H9 (cell line): Measurements from ENCODE around the gene C16orf90. TPM values are rescaled to one million over a fixed set of nuclear protein-coding genes. Genes with fewer than 3 reads are reported as not detected.
A peak's percentile ranks its signal among the peaks of the same experiment; 100 is the strongest.

Experiments used
- DNase-seq: peaks from one replicate; pipeline ENCODE4 v3.0.0-alpha.2; 2017
- H2AFZ ChIP-seq: one replicate; pipeline ENCODE4 v1.6.1; 2013; ENCODE audit warnings: mild to moderate bottlenecking, low read length, control low read depth, moderate library complexity
- H2AK5ac ChIP-seq: 2 replicates; pipeline ENCODE4 v1.6.1; 2013; ENCODE audit warnings: low read length, control low read depth, mixed read lengths; ENCODE audit not compliant: insufficient read length
- H2BK120ac ChIP-seq: one replicate; pipeline ENCODE4 v1.6.1; 2013; ENCODE audit warnings: low read depth, mild to moderate bottlenecking, low read length, control low read depth, inconsistent platforms; ENCODE audit not compliant: poor library complexity, severe bottlenecking
- H2BK12ac ChIP-seq: 2 replicates; pipeline ENCODE4 v1.6.1; 2013; ENCODE audit warnings: low read length, control low read depth, mixed read lengths, low read depth; ENCODE audit not compliant: insufficient read length
- H2BK15ac ChIP-seq: 2 replicates; pipeline ENCODE4 v1.6.1; 2013; ENCODE audit warnings: low read depth, low read length, control low read depth
- H2BK20ac ChIP-seq: one replicate; pipeline ENCODE4 v1.6.1; 2013; ENCODE audit warnings: low read depth, mild to moderate bottlenecking, low read length, control low read depth, inconsistent platforms; ENCODE audit not compliant: poor library complexity, severe bottlenecking
- H2BK5ac ChIP-seq: 2 replicates; pipeline ENCODE4 v1.6.1; 2013; ENCODE audit warnings: low read length, control low read depth, mixed read lengths; ENCODE audit not compliant: insufficient read length
- H3K14ac ChIP-seq: 2 replicates; pipeline ENCODE4 v1.6.1; 2013; ENCODE audit warnings: low read length, control low read depth; ENCODE audit not compliant: insufficient read depth
- H3K18ac ChIP-seq: 2 replicates; pipeline ENCODE4 v1.6.1; 2013; ENCODE audit warnings: low read depth, mild to moderate bottlenecking, mixed read lengths, low read length, control low read depth; ENCODE audit not compliant: insufficient read length
- H3K23ac ChIP-seq: 2 replicates; pipeline ENCODE4 v1.6.1; 2013; ENCODE audit warnings: low read length, control low read depth, mixed read lengths, low read depth; ENCODE audit not compliant: insufficient read length
- H3K23me2 ChIP-seq: 2 replicates; pipeline ENCODE4 v1.6.1; 2013; ENCODE audit warnings: low read depth, mild to moderate bottlenecking, mixed read lengths, low read length, control low read depth; ENCODE audit not compliant: insufficient read length, poor library complexity, severe bottlenecking
- H3K27ac ChIP-seq: 2 replicates; pipeline ENCODE4 v1.5.1; 2013; ENCODE audit warnings: low read length, control low read depth, mixed read lengths, low read depth; ENCODE audit not compliant: insufficient read length
- H3K27me3 ChIP-seq: 2 replicates; pipeline ENCODE4 v1.6.1; 2013; ENCODE audit warnings: low read length, control low read depth, inconsistent platforms; ENCODE audit not compliant: insufficient read depth
- H3K4ac ChIP-seq: 2 replicates; pipeline ENCODE4 v1.6.1; 2013; ENCODE audit warnings: low read depth, mild to moderate bottlenecking, control low read depth, inconsistent platforms, low read length, moderate library complexity
- H3K4me1 ChIP-seq: 2 replicates; pipeline ENCODE4 v1.6.1; 2013; ENCODE audit warnings: low read length, control low read depth, inconsistent platforms; ENCODE audit not compliant: insufficient read depth
- H3K4me2 ChIP-seq: 2 replicates; pipeline ENCODE4 v1.6.1; 2013; ENCODE audit warnings: low read length, control low read depth, mixed read lengths; ENCODE audit not compliant: insufficient read length, insufficient read depth
- H3K56ac ChIP-seq: 2 replicates; pipeline ENCODE4 v1.6.1; 2013; ENCODE audit warnings: low read depth, mild to moderate bottlenecking, mixed read lengths, low read length, control low read depth; ENCODE audit not compliant: insufficient read length
- H3K79me1 ChIP-seq: 2 replicates; pipeline ENCODE4 v1.6.1; 2013; ENCODE audit warnings: low read depth, mild to moderate bottlenecking, moderate library complexity, low read length, control low read depth, inconsistent platforms; ENCODE audit not compliant: insufficient read depth, poor library complexity, severe bottlenecking
- H3K79me2 ChIP-seq: 2 replicates; pipeline ENCODE4 v1.6.1; 2013; ENCODE audit warnings: low read length, control low read depth, inconsistent platforms; ENCODE audit not compliant: insufficient read depth
- H3K9ac ChIP-seq: 2 replicates; pipeline ENCODE4 v1.6.1; 2013; ENCODE audit warnings: low read length, control low read depth, mixed read lengths; ENCODE audit not compliant: insufficient read length; ENCODE audit errors: extremely low read depth
- H3K9me3 ChIP-seq: one replicate; pipeline ENCODE4 v1.6.1; 2013; ENCODE audit warnings: low read depth, low read length, inconsistent platforms; ENCODE audit not compliant: control insufficient read depth
- H3T11ph ChIP-seq: one replicate; pipeline ENCODE4 v1.6.1; 2013; ENCODE audit warnings: mild to moderate bottlenecking, low read length, control low read depth, inconsistent platforms
- H4K20me1 ChIP-seq: one replicate; pipeline ENCODE4 v1.6.1; 2013; ENCODE audit not compliant: control insufficient read depth, insufficient read length, insufficient read depth
- H4K5ac ChIP-seq: 2 replicates; pipeline ENCODE4 v1.6.1; 2013; ENCODE audit warnings: low read depth, mild to moderate bottlenecking, mixed read lengths, low read length, control low read depth; ENCODE audit not compliant: insufficient read length
- H4K8ac ChIP-seq: replicated peaks from 2 replicates; pipeline ENCODE4 v1.6.1; 2013; ENCODE audit warnings: low read length, control low read depth, mixed read lengths, low read depth; ENCODE audit not compliant: insufficient read length
- H4K91ac ChIP-seq: 2 replicates; pipeline ENCODE4 v1.6.1; 2013; ENCODE audit warnings: low read depth, mild to moderate bottlenecking, moderate library complexity, mixed read lengths, low read length, control low read depth; ENCODE audit not compliant: insufficient read length
- H3K27ac Mint-ChIP-seq, 3 experiments: 2 replicates in 2 of 3; 3 replicates in 1 of 3; pipeline ENCODE4 v1.8.0; 2020 to 2021; ENCODE audit warnings: mixed read lengths in 3 of 3, mild to moderate bottlenecking in 1 of 3, moderate library complexity in 1 of 3
- H3K27me3 Mint-ChIP-seq: 2 replicates; pipeline ENCODE4 v1.8.0; 2021; ENCODE audit warnings: low read depth, mild to moderate bottlenecking, moderate library complexity, mixed read lengths
- H3K36me3 Mint-ChIP-seq, 3 experiments: 2 replicates in 2 of 3; 3 replicates in 1 of 3; pipeline ENCODE4 v1.8.0; 2020 to 2021; ENCODE audit warnings: low read depth in 3 of 3, mixed read lengths in 3 of 3; ENCODE audit not compliant: insufficient read depth in 1 of 3
- H3K4me1 Mint-ChIP-seq, 2 experiments: 2 replicates each; pipeline ENCODE4 v1.8.0; 2020; ENCODE audit warnings: mixed read lengths in 2 of 2
- H3K4me3 Mint-ChIP-seq, 2 experiments: 2 replicates in 1 of 2; 3 replicates in 1 of 2; pipeline ENCODE4 v1.8.0; 2020 to 2021; ENCODE audit warnings: mild to moderate bottlenecking in 2 of 2, mixed read lengths in 2 of 2, moderate library complexity in 1 of 2
- H3K9me3 Mint-ChIP-seq, 2 experiments: 2 replicates in 1 of 2; 3 replicates in 1 of 2; pipeline ENCODE4 v1.8.0; 2020; ENCODE audit warnings: mild to moderate bottlenecking in 2 of 2, mixed read lengths in 2 of 2, moderate library complexity in 1 of 2
- CTCF ChIP-seq: fragments of 200-600 bp; sonication (generic); conservative IDR thresholded peaks from 3 replicates; pipeline ENCODE4 v1.8.0; 2021; ENCODE audit warnings: antibody characterized with exemption, mild to moderate bottlenecking
- WGBS: extraction: QIAGEN DNeasy Blood & Tissue Kit; methylation state at CpG from one replicate; pipeline ENCODE4 v1.1.7; 2013; ENCODE audit warnings: missing lambda C conversion rate, low lambda C conversion rate, mixed read lengths; ENCODE audit not compliant: insufficient read length; ENCODE audit errors: extremely low coverage; 5-methylcytosine and 5-hydroxymethylcytosine counted together
- microRNA-seq: library from miRNA; unstranded; fragments of <30 nt; microRNA quantifications from one replicate; pipeline ENCODE4, GENCODE V29; 2020; ENCODE audit warnings: borderline microRNAs expressed
- total RNA-seq: library from RNA; stranded (reverse); gene quantifications from 2 replicates; pipeline ENCODE4 v1.2.1, GENCODE V29; 2021

Gene C16orf90
- total RNA-seq, 1 experiment from 2014 or later, result not detected

GRCh38 chr16:3444032-3444388, 51.3 kb downstream of the C16orf90 start:
- Histone ChIP-seq H4K91ac (no peak overlapping the region), H3K27me3 (no peaks in the 10 kb centered on the region), H2BK15ac (no peak overlapping the region), H4K5ac (no peak overlapping the region), H3K4me1 (no peaks in the 10 kb centered on the region), H3K9ac (peak overlapping the region; percentile 41), H3K4me2 (peak overlapping the region; percentile 43), H2BK20ac (no peak overlapping the region), H3K23ac (no peak overlapping the region), H4K20me1 (no peaks in the 10 kb centered on the region), H2BK5ac (no peak overlapping the region), H3K14ac (no peak overlapping the region), H2AK5ac (no peak overlapping the region), H3K23me2 (no peaks in the 10 kb centered on the region), H4K8ac (no peak overlapping the region), H3K79me2 (peaks cover 2% of the 10 kb centered on the region; the same call in 1 of the 2 replicates), H3K79me1 (no peaks in the 10 kb centered on the region), H2BK12ac (no peak overlapping the region), H2BK120ac (no peak overlapping the region), H3K27ac (no peak overlapping the region), H3K9me3 (no peaks in the 10 kb centered on the region), H3T11ph (no peak overlapping the region), H3K18ac (no peak overlapping the region), H3K56ac (no peak overlapping the region), H3K4ac (no peak overlapping the region), H2AFZ (no peak overlapping the region)
- no peak for TF ChIP-seq CTCF
- H3K27ac Mint-ChIP-seq, result peak overlapping the region; percentile 60 to 95 (median 87); a peak in 5 of 7 replicates
- no CpG with 5 or more reads among the region's 10 CpGs for WGBS
- peaks cover 3 to 4% of the 10 kb centered on the region in 2 experiments; a peak in 1 of 4 replicates for H3K4me1 Mint-ChIP-seq
- peak overlapping the region; percentile 98 for H3K4me3 Mint-ChIP-seq
- H3K27me3 Mint-ChIP-seq, result no peaks in the 10 kb centered on the region
- peaks cover 38% of the 10 kb centered on the region in 2 experiments for H3K9me3 Mint-ChIP-seq
- H3K36me3 Mint-ChIP-seq, result peaks cover 35 to 40% (median 40%) of the 10 kb centered on the region in 3 experiments
- no peak for DNase-seq

Small RNAs within 50 kb of the gene (microRNA-seq; reads per million reads assigned to microRNA genes)
- gene MIR6126, result not detected

Other genes starting within 250 kb of the C16orf90 start
- not detected in 2 replicates for gene MEFV, start 238.9 kb downstream of the C16orf90 start, total RNA-seq
- gene ZNF263, start 212.0 kb downstream of the C16orf90 start, total RNA-seq, result 35.7 and 36.3 TPM in 2 replicates
- 4.1 and 4.2 TPM in 2 replicates for gene TIGD7, start 190.1 kb downstream of the C16orf90 start, total RNA-seq
- gene ZNF75A, start 190.0 kb downstream of the C16orf90 start, total RNA-seq, result 37.9 and 42.4 TPM in 2 replicates
- gene OR2C1, start 139.6 kb downstream of the C16orf90 start, total RNA-seq, result not detected in 2 replicates
- 18.0 and 20.0 TPM in 2 replicates for gene ZSCAN32, start 94.5 kb downstream of the C16orf90 start, total RNA-seq
- gene ZNF174, start 94.3 kb downstream of the C16orf90 start, total RNA-seq, result 10.8 and 11.1 TPM in 2 replicates
- 3.4 and 3.5 TPM in 2 replicates for gene ZNF597, start 52.0 kb downstream of the C16orf90 start, total RNA-seq
- gene NAA60, start 51.8 kb downstream of the C16orf90 start, total RNA-seq, result 49.3 and 50.4 TPM in 2 replicates
- gene CLUAP1, start 5.5 kb upstream of the C16orf90 start, total RNA-seq, result 10.6 and 13.4 TPM in 2 replicates
- 0.44 TPM in 2 replicates for gene NLRC3, start 81.9 kb upstream of the C16orf90 start, total RNA-seq
- gene SLX4, start 116.1 kb upstream of the C16orf90 start, total RNA-seq, result 9.9 and 10.0 TPM in 2 replicates
- 10.1 and 10.6 TPM in 2 replicates for gene DNASE1, start 159.2 kb upstream of the C16orf90 start, total RNA-seq
- gene TRAP1, start 222.0 kb upstream of the C16orf90 start, total RNA-seq, result 211 and 242 TPM in 2 replicates